Thymus (tissue), 11 donors: Measurements from ENCODE around the gene RNF13. TPM values are rescaled to one million over a fixed set of nuclear protein-coding genes. Genes with fewer than 3 reads are reported as not detected.
A peak's percentile ranks its signal among the peaks of the same experiment; 100 is the strongest.

Experiments
- DNase-seq, 9 donors: peaks; one replicate each; pipeline ENCODE4 v3.0.0-alpha.2; 2013; ENCODE audit warnings: low spot score in 9 of 9, low read depth in 6 of 9, missing footprints in 1 of 9
- H3K27ac ChIP-seq, 2 donors: one replicate each; pipeline ENCODE4 v1.5.1; 2013; ENCODE audit warnings: control low read depth in 1 of 2, low read depth in 1 of 2, low read length in 1 of 2, mild to moderate bottlenecking in 1 of 2, moderate library complexity in 1 of 2
- H3K27me3 ChIP-seq, 2 donors: one replicate each; pipeline ENCODE4 v1.5.1; 2013; ENCODE audit warnings: low read length in 1 of 2; ENCODE audit not compliant: control insufficient read depth in 2 of 2, insufficient read depth in 1 of 2
- H3K36me3 ChIP-seq, 2 donors: one replicate each; pipeline ENCODE4 v1.5.1; 2013; ENCODE audit warnings: low read length in 1 of 2, mild to moderate bottlenecking in 1 of 2, moderate library complexity in 1 of 2; ENCODE audit not compliant: control insufficient read depth in 2 of 2, insufficient read depth in 2 of 2
- H3K4me1 ChIP-seq, 2 donors: one replicate each; pipeline ENCODE4 v1.5.1; 2013; ENCODE audit warnings: low read length in 2 of 2; ENCODE audit not compliant: control insufficient read depth in 2 of 2, insufficient read depth in 2 of 2
- H3K4me3 ChIP-seq, 2 donors: one replicate each; pipeline ENCODE4 v1.5.1; 2013; ENCODE audit warnings: low read length in 2 of 2, control low read depth in 1 of 2, mild to moderate bottlenecking in 1 of 2
- H3K9me3 ChIP-seq, 2 donors: one replicate each; pipeline ENCODE4 v1.5.1; 2013; ENCODE audit warnings: low read length in 1 of 2, mild to moderate bottlenecking in 1 of 2; ENCODE audit not compliant: control insufficient read depth in 2 of 2, insufficient read depth in 1 of 2
- WGBS: extraction: QIAGEN DNeasy Blood & Tissue Kit; methylation state at CpG from one replicate; pipeline ENCODE4 v1.1.7; 2013; 5-methylcytosine and 5-hydroxymethylcytosine counted together
- polyA plus RNA-seq: library from polyadenylated mRNA; stranded (reverse); fragments of 200-250 nt; gene quantifications from one replicate; pipeline ENCODE4 v1.2.3, GENCODE V29; 2013
- total RNA-seq: library from RNA; stranded (reverse); fragments of 120-200 nt; gene quantifications from one replicate; pipeline ENCODE4 v1.2.4, GENCODE V29; 2013
- donor health status: healthy.

Gene RNF13
- total and polyA plus RNA-seq, 2 donors = 53.3 to 57.2 TPM

DNA sequence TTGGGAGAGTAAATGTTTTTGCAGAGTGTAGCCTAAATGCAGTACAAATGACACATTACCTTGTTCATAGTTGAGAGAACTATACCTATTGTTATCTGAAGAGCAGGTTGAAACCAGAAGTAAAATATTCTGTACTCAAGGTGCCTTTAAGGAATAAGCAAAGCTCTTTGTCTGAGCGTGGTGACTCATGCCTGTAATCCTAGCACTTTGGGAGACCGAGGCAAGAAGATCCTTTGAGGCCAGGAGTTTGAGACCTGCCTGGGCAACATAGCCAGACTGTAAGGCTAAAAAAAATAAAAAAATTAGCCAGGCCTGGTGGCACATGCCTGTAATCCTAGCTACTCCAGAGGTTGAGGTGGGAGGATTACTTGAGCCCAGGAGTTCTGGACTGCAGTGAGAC, 2.2 kb upstream of the RNF13 start:
- WGBS = 96% methylated on average over 2 of the region's 2 CpGs
- no peak for DNase-seq
- peaks cover 6% of the 10 kb centered on the region in 2 donors for H3K4me1 ChIP-seq

DNA sequence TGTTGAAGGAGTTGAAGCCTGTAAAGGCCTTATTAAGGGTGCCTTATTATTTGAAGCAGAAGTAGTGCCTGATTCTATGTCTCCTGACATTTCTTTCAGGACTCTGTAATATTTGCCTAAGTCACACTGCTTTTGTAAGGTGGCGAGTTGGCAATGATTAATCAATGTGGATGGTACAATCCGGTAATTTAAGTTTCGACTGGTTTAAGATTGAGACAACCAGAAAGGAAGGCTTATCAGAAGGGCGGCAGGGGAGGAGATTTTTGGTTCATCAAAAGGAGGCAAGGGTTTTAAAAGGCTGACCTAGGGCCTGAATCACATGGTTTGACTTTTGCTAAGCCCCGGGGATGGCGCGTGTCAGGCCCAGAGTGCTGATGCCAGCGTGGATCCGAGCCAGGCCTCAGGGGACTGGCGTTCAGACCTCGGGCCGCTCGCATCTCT, 830 bp upstream of the RNF13 start:
- H3K27me3 ChIP-seq = no peaks in the 10 kb centered on the region
- H3K9me3 ChIP-seq = peaks cover 0 to 3% of the 10 kb centered on the region in 2 donors
- 54% methylated on average over 13 of the region's 13 CpGs for WGBS
- no peaks in the 10 kb centered on the region for H3K36me3 ChIP-seq
- H3K4me3 ChIP-seq = peak overlapping the region; percentile 75 to 98
- H3K4me1 ChIP-seq = peaks cover 6 to 7% of the 10 kb centered on the region in 2 donors
- DNase-seq = no peak
- peak overlapping the region; percentile 95 to 96 for H3K27ac ChIP-seq

More for the DNA sequence above, 2.2 kb upstream of the RNF13 start:
- Histone ChIP-seq H3K36me3 (no peaks in the 10 kb centered on the region), H3K27me3 (no peaks in the 10 kb centered on the region), H3K4me3 (no peak overlapping the region), H3K27ac (no peak overlapping the region), H3K9me3 (peaks cover 0 to 3% of the 10 kb centered on the region in 2 donors)

- peak in 8 of 9 donors; percentile 6 to 55 (median 22) for DNase-seq
- Histone ChIP-seq H3K27me3 (no peaks in the 10 kb centered on the region), H3K4me1 (peaks cover 6 to 7% of the 10 kb centered on the region in 2 donors), H3K36me3 (no peaks in the 10 kb centered on the region), H3K9me3 (peaks cover 0 to 3% of the 10 kb centered on the region in 2 donors), H3K27ac (peak overlapping the region; percentile 95 to 96), H3K4me3 (peak overlapping the region; percentile 75 to 98)
- WGBS = under 1% methylated on average over 29 of the region's 29 CpGs
Measured at GRCh38 chr3:149813367-149814281, 609 bp downstream of the RNF13 start.

DNA sequence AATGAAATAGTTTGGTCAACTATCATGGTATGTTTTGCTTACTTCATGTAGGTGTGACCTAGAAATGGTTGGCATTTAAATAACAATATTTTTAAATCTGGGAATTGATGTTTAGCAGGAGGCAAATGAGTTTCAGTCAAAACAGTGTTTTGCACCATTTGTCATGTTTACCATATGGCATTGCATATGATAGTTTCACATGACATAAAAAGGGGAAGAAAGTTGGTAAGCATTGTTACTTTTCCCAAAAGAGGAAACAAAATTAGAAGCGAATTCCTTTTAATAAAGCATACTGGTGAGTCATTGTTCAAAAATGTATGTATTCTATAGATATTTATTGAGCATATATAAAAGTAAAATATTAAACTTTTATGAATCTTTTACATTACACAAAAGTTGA, 2.3 kb downstream of the RNF13 start:
- Histone ChIP-seq H3K27ac (no peak overlapping the region), H3K4me3 (no peak overlapping the region)
- WGBS = 75% methylated on average over 1 of the region's 1 CpG

GRCh38 chr3:149815728-149816127, 2.7 kb downstream of the RNF13 start:
- H3K4me1 ChIP-seq = peaks cover 6 to 7% of the 10 kb centered on the region in 2 donors
- H3K9me3 ChIP-seq = peaks cover 0 to 3% of the 10 kb centered on the region in 2 donors
- no peak for DNase-seq
- no peaks in the 10 kb centered on the region for H3K36me3 ChIP-seq
- H3K27me3 ChIP-seq = no peaks in the 10 kb centered on the region
- H3K27ac ChIP-seq = no peak overlapping the region
- 96% methylated on average over 3 of the region's 3 CpGs for WGBS
- no peak overlapping the region for H3K4me3 ChIP-seq

More for the DNA sequence above, 2.3 kb downstream of the RNF13 start:
- peaks cover 6 to 7% of the 10 kb centered on the region in 2 donors for H3K4me1 ChIP-seq
- no peaks in the 10 kb centered on the region for H3K36me3 ChIP-seq
- H3K27me3 ChIP-seq = no peaks in the 10 kb centered on the region
- no peak for DNase-seq
- H3K9me3 ChIP-seq = peaks cover 0 to 3% of the 10 kb centered on the region in 2 donors

- Histone ChIP-seq H3K4me3 (no peak overlapping the region), H3K9me3 (peaks cover 0 to 3% of the 10 kb centered on the region in 2 donors), H3K27ac (no peak overlapping the region), H3K27me3 (no peaks in the 10 kb centered on the region), H3K36me3 (no peaks in the 10 kb centered on the region), H3K4me1 (peaks cover 6 to 7% of the 10 kb centered on the region in 2 donors)
- DNase-seq = no peak
- 93% methylated on average over 3 of the region's 3 CpGs for WGBS
Measured at GRCh38 chr3:149816311-149816710, 3.3 kb downstream of the RNF13 start.

DNA sequence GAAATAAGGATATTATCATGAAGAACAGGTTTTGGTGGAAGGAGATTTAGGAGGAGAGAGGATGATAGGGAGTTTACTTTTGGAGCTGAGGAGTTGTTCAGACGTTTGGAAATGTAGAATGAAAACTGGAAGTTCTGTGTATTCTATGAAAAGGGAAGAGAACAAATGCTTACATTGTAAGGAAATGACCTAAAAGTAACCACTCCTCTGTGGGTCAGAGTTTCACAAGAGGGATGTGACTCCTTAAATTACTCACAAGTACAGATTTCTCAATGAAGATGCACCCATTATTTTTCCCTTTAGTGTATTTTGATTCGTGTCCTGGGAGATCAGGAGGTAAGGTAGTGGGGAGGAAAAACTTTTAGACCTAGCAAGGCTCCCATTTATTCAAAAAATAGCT, 4.0 kb downstream of the RNF13 start:
- peaks cover 0 to 3% of the 10 kb centered on the region in 2 donors for H3K9me3 ChIP-seq
- H3K4me3 ChIP-seq = no peak overlapping the region
- no peak overlapping the region for H3K27ac ChIP-seq
- peaks cover 6 to 7% of the 10 kb centered on the region in 2 donors for H3K4me1 ChIP-seq
- no peak for DNase-seq
- H3K27me3 ChIP-seq = no peaks in the 10 kb centered on the region
- WGBS = 77% methylated on average over 2 of the region's 2 CpGs
- no peaks in the 10 kb centered on the region for H3K36me3 ChIP-seq

DNA sequence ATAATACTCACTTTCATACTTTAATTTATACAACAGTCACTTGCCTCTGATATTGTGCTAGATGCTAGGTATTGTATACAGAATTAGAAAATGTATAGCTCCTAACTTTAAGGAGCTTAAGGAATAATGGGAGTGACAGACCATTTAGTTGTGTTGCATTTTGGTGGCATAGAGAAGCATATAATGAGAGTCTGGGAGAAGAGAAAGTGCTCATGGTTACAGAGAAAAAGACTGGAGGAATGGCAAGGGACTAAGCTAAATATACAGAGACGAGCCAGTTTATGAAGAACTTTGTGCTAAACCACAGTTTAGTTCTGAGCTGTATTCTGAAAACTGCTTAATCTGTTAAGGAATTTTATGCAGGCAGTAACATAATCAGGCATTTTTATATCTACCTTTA, 6.4 kb downstream of the RNF13 start:
- Histone ChIP-seq H3K36me3 (no peaks in the 10 kb centered on the region), H3K4me1 (peaks cover 0 to 3% of the 10 kb centered on the region in 2 donors)

GRCh38 chr3:149820183-149820582, 7.2 kb downstream of the RNF13 start:
- Histone ChIP-seq H3K36me3 (no peaks in the 10 kb centered on the region), H3K4me1 (peaks cover 0 to 3% of the 10 kb centered on the region in 2 donors), H3K27me3 (no peaks in the 10 kb centered on the region), H3K9me3 (no peaks in the 10 kb centered on the region), H3K4me3 (no peak overlapping the region), H3K27ac (no peak overlapping the region)
- no peak for DNase-seq
- WGBS = 96% methylated on average over 4 of the region's 4 CpGs

More for the DNA sequence above, 6.4 kb downstream of the RNF13 start:
- no peak for DNase-seq
- 96% methylated on average over 1 of the region's 1 CpG for WGBS
- Histone ChIP-seq H3K27me3 (no peaks in the 10 kb centered on the region), H3K9me3 (no peaks in the 10 kb centered on the region), H3K27ac (no peak overlapping the region), H3K4me3 (no peak overlapping the region)
